Fibroblast of mammary gland (primary cell): ENCODE results near the gene PDE8A.

Experiments used
- DNase-seq: peaks from one replicate; pipeline ENCODE4 v3.0.0-alpha.2; 2010; ENCODE audit warnings: low read depth
- H3K4me3 ChIP-seq: 2 replicates; pipeline ENCODE4 v1.5.1; 2011; ENCODE audit warnings: low read depth, mild to moderate bottlenecking, low read length, moderate library complexity; ENCODE audit not compliant: control insufficient read depth
- TF ChIP-seq, protein P1 (sequence below): conservative IDR thresholded peaks from 2 replicates; pipeline ENCODE4 v1.5.1; 2011; ENCODE audit warnings: low read depth, low read length, inconsistent platforms; ENCODE audit not compliant: control insufficient read depth, insufficient read depth

Gene PDE8A

DNA sequence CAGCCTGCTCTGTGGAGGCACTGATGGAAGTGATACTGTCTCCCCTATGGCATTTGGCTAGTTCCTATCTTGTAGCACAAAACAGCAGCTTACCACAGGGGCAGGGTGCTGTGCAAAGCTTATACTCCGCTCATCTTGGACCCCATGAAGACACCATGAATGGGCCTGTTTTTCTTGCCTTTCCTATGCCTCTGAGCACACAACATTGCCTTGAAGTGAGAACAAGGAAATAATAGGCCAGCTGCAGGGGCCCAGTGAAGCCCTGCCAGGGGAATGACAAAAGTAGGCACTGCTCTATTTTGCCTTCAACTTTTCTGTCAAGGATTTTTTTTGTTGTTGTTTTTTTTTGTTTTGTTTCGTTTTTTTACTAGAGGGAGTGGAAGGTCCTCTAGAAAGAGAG is 110.3 kb downstream of the PDE8A start:
- no peak for DNase-seq
- TF ChIP-seq, protein P1, sequence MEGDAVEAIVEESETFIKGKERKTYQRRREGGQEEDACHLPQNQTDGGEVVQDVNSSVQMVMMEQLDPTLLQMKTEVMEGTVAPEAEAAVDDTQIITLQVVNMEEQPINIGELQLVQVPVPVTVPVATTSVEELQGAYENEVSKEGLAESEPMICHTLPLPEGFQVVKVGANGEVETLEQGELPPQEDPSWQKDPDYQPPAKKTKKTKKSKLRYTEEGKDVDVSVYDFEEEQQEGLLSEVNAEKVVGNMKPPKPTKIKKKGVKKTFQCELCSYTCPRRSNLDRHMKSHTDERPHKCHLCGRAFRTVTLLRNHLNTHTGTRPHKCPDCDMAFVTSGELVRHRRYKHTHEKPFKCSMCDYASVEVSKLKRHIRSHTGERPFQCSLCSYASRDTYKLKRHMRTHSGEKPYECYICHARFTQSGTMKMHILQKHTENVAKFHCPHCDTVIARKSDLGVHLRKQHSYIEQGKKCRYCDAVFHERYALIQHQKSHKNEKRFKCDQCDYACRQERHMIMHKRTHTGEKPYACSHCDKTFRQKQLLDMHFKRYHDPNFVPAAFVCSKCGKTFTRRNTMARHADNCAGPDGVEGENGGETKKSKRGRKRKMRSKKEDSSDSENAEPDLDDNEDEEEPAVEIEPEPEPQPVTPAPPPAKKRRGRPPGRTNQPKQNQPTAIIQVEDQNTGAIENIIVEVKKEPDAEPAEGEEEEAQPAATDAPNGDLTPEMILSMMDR: no peak

DNA sequence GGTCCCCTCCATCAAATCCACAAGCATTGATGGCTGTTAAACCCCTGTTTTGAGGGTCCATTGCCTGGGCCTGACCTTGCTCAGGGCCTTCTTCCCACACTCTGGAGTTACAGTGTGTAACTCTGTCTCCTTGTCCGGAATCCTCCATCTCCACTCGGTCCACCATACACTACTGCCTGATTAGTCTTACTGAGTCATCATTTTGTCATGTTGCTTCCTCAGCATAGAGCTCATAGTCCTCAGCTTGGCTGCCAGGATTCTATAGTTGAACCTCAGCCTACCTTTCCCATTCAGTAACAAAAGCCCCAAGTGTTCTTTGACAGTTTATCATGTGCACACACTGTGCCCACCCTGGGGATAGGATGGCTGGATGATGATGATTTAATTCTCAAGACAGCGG is 113.0 kb downstream of the PDE8A start:
- DNase-seq: peak; percentile 50
- TF ChIP-seq, protein P1: no peak
- no peak overlapping the region for H3K4me3 ChIP-seq

More for the DNA sequence above, 110.3 kb downstream of the PDE8A start:
- no peak overlapping the region for H3K4me3 ChIP-seq

DNA sequence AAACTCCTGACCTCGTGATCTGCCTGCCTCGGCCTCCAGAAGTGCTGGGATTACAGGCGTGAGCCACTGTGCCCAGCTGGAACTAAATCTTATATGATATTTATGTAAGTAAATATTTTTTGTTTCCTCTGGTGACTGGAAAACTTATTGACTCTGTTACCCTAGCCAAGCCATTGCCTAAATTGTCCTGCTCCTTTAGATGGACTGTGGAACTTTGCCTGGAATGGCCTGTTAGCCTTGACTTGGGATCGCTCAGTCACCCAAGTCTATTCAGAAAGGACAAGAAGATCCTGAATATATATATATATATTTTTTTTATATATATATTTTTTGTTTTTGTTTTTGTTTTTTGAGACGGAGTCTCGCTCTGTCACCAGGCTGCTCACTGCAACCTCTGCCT is 113.9 kb downstream of the PDE8A start:
- no peak overlapping the region for H3K4me3 ChIP-seq
- TF ChIP-seq, protein P1: no peak
- DNase-seq: no peak

DNA sequence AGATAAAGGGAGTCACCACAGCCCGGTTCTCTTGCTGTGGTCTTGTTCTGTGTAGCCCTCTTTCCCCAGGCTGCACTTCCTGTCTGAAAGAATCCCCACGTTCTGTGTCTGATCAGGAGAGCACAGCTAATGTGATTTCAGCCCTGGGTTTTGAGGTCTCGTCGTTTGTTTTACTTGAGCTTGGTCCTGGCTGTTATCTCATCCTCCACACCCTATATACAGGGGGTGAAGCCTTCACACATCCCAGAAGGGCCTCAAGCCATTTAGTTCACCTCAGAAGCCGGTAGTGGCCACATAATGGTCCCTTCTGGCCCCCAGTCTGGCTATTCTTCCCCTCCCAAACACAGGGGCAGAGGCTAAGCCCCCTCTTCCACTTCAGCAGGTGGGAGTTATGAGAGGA is 115.6 kb downstream of the PDE8A start:
- TF ChIP-seq, protein P1: no peak
- H3K4me3 ChIP-seq: no peak overlapping the region
- DNase-seq: no peak

DNA sequence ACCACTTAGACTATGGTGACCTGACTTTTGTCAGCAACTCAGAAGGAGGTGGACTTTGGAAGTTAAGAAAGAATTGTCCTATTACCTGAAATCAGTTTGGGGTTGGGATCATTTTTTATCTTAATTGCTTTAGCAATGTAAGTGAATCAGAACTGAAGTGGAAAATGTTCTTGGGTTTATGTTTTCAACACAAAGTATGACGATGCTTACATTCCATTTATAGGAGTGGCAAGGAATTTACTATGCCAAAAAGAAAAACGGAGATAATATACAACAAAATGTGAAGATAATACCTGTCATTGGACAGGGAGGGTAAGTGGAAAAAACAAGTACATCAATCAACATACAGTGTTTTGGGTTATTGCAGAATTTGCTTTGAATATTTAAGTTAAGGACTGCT is 116.1 kb downstream of the PDE8A start:
- no peak for DNase-seq
- TF ChIP-seq, protein P1: no peak
- H3K4me3 ChIP-seq: no peak overlapping the region

DNA sequence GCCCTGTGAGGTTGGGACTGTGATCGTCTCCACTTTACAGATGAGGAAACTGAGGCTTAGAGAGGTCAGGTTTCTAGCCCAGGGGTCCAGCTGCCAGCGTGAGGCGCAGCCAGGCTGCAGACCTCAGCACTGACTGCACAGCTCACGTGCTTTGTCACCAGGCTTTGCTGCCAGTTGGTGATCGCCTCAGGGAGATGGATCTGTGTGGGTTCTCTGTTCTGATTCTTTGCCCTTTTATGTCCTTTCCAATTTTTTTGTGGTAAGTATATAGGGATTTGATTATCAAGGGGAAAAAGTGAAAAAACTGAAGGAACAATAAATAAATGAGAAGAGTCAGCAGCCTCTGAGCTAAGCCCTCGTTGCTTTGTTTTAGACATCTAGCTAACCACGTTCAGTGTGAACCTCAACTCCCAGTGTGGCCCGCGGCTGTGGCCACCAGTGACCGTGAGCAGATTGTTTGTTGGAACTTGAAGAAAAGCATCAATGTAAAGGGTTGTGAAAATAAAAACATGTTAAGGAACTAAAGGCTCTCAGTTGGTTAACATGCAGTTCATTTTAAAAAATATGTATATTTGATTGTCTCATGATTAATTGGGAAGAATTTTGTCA is 117.6 kb downstream of the PDE8A start:
- TF ChIP-seq, protein P1: no peak
- no peak for DNase-seq
- H3K4me3 ChIP-seq: no peak overlapping the region
